OCI-M2 (cell line): ENCODE measurements around the gene PPM1L.
"Not testable (repeated sequence)": the region's sequence is repeated elsewhere in the genome, so short reads cannot be mapped to it uniquely, and the experiment has no call there.

ENCODE experiments used
- DNase-seq: peaks from one replicate; lab custom pipeline; 2025; ENCODE audit not compliant: unreplicated experiment; lab: John Stamatoyannopoulos, UW

The PPM1L gene

GRCh38 chr3:160977773-160978172 lies 221.7 kb downstream of the PPM1L start:
- no peak for DNase-seq

- DNase-seq = no peak
Measured at GRCh38 chr3:160980740-160981139, 224.7 kb downstream of the PPM1L start.

- DNase-seq = no peak
Measured at GRCh38 chr3:160981217-160981938, 225.3 kb downstream of the PPM1L start.

- no peak for DNase-seq
Measured at GRCh38 chr3:160982491-160982890, 226.5 kb downstream of the PPM1L start.

- DNase-seq = not testable (repeated sequence)
Measured at GRCh38 chr3:160983900-160984299, 227.9 kb downstream of the PPM1L start.

GRCh38 chr3:160986069-160986468 lies 230.0 kb downstream of the PPM1L start:
- DNase-seq = no peak

- DNase-seq = no peak
Measured at GRCh38 chr3:160987982-160988964, 232.2 kb downstream of the PPM1L start.

- DNase-seq = no peak
Measured at GRCh38 chr3:160990446-160990845, 234.4 kb downstream of the PPM1L start.

GRCh38 chr3:160992712-160993111 lies 236.7 kb downstream of the PPM1L start:
- DNase-seq = no peak

- DNase-seq = no peak
Measured at GRCh38 chr3:160996811-160997210, 240.8 kb downstream of the PPM1L start.

- no peak for DNase-seq
Measured at GRCh38 chr3:160998581-160998980, 242.6 kb downstream of the PPM1L start.

- DNase-seq = no peak
Measured at GRCh38 chr3:160999274-160999673, 243.2 kb downstream of the PPM1L start.

GRCh38 chr3:161008086-161008485 lies 252.1 kb downstream of the PPM1L start:
- DNase-seq = no peak

GRCh38 chr3:161010151-161010550 lies 254.1 kb downstream of the PPM1L start:
- DNase-seq = not testable (repeated sequence)

GRCh38 chr3:161014843-161015749 lies 259.1 kb downstream of the PPM1L start:
- no peak for DNase-seq

- no peak for DNase-seq
Measured at GRCh38 chr3:161016417-161017313, 260.6 kb downstream of the PPM1L start.

GRCh38 chr3:161017971-161018370 lies 261.9 kb downstream of the PPM1L start:
- DNase-seq = no peak

- no peak for DNase-seq
Measured at GRCh38 chr3:161020256-161020655, 264.2 kb downstream of the PPM1L start.

GRCh38 chr3:161025911-161026310 lies 269.9 kb downstream of the PPM1L start:
- DNase-seq = no peak
